B cell (primary cell): ENCODE results near the gene MPI. TPM values are rescaled to one million over a fixed set of nuclear protein-coding genes. Genes with fewer than 3 reads are reported as not detected.

Source experiments
- ATAC-seq: fragments of 200-7000 bp; cut with Tn5 transposase; one replicate; pipeline ENCODE4 v1.10.0; 2021; ENCODE audit warnings: low read depth, mild to moderate bottlenecking, moderate number of reproducible peaks, moderate library complexity
- CTCF ChIA-PET: fragments of 350-600 bp; sonication (Branson Sonifier 250); formaldehyde crosslinking; loops from one replicate; lab custom pipeline; 2021; ENCODE audit warnings: antibody characterized with exemption, inconsistent platforms; lab: Charles Lee
- POLR2A ChIA-PET: fragments of 350-600 bp; sonication (Branson Sonifier 250); formaldehyde crosslinking; loops from one replicate; lab custom pipeline; 2021; ENCODE audit warnings: antibody characterized with exemption; lab: Charles Lee
- DNase-seq: peaks from one replicate; pipeline ENCODE4 v3.0.0; 2013
- H2AFZ ChIP-seq: 2 replicates; pipeline ENCODE4 v1.6.1; 2012; ENCODE audit warnings: mild to moderate bottlenecking, low read depth, low read length; ENCODE audit not compliant: insufficient read depth, poor library complexity, severe bottlenecking
- H3K27ac ChIP-seq, 2 donors: 1 replicate in 1 of 2; 2 replicates in 1 of 2; pipeline ENCODE4 v1.5.1; 2012 to 2013; ENCODE audit warnings: low read length in 2 of 2, mild to moderate bottlenecking in 2 of 2, moderate library complexity in 1 of 2
- H3K27me3 ChIP-seq, 4 experiments: fragments of 200-600 bp in 1 of 4; sonication (generic) in 1 of 4; replicated peaks in 1 of 4; 1 replicate in 2 of 4; 2 replicates in 2 of 4; pipeline versions ENCODE4 v1.6.1 to v1.7.0; 2013 to 2016; ENCODE audit warnings: low read length in 3 of 4, mild to moderate bottlenecking in 2 of 4, mixed read lengths in 1 of 4, moderate library complexity in 1 of 4; ENCODE audit not compliant: insufficient read depth in 4 of 4, control insufficient read depth in 3 of 4; ENCODE audit errors: control extremely low read depth in 1 of 4
- H3K36me3 ChIP-seq, 2 experiments: replicated peaks in 1 of 2; 1 replicate in 1 of 2; 2 replicates in 1 of 2; pipeline versions ENCODE4 v1.6.1 to v1.7.1; 2013; ENCODE audit warnings: low read length in 1 of 2; ENCODE audit not compliant: insufficient read depth in 2 of 2, control insufficient read depth in 1 of 2; ENCODE audit errors: control extremely low read depth in 1 of 2, extremely low read depth in 1 of 2
- H3K4me1 ChIP-seq, 2 donors: fragments of 200-600 bp in 1 of 2; sonication (generic) in 1 of 2; 1 replicate in 1 of 2; 2 replicates in 1 of 2; pipeline versions ENCODE4 v1.5.1 to v1.6.1; 2013 to 2017; ENCODE audit warnings: low read length in 2 of 2; ENCODE audit not compliant: control insufficient read depth in 2 of 2, insufficient read depth in 2 of 2
- H3K4me2 ChIP-seq: replicated peaks from 2 replicates; pipeline ENCODE3; 2012; ENCODE audit warnings: mild to moderate bottlenecking, low read depth, low read length; ENCODE audit not compliant: poor library complexity, severe bottlenecking
- H3K4me3 ChIP-seq, 5 experiments: fragments of 200-600 bp in 1 of 5; sonication (generic) in 1 of 5; 1 replicate in 3 of 5; 2 replicates in 2 of 5; pipeline versions ENCODE4 v1.5.1 to v1.7.0; 2011 to 2016; ENCODE audit warnings: low read length in 4 of 5, mild to moderate bottlenecking in 4 of 5, low read depth in 2 of 5, control low read depth in 1 of 5, moderate library complexity in 1 of 5; ENCODE audit not compliant: insufficient read depth in 1 of 5; ENCODE audit errors: control extremely low read depth in 1 of 5, extremely low read depth in 1 of 5
- H3K79me2 ChIP-seq: fragments of 200-600 bp; sonication (generic); one replicate; pipeline ENCODE4 v1.6.0; 2016; ENCODE audit warnings: low read length; ENCODE audit not compliant: control insufficient read depth, insufficient read depth
- H3K9ac ChIP-seq: fragments of 200-600 bp; sonication (generic); 2 replicates; pipeline ENCODE4 v1.6.1; 2017; ENCODE audit warnings: mild to moderate bottlenecking, low read length, moderate library complexity
- H3K9me3 ChIP-seq, 3 donors: one replicate each; pipeline versions ENCODE4 v1.6.1 to v1.7.1; 2013; ENCODE audit warnings: low read length in 2 of 3; ENCODE audit not compliant: control insufficient read depth in 2 of 3, insufficient read depth in 1 of 3; ENCODE audit errors: control extremely low read depth in 1 of 3
- H4K20me1 ChIP-seq: 2 replicates; pipeline ENCODE4 v1.6.0; 2012; ENCODE audit warnings: mild to moderate bottlenecking, low read length; ENCODE audit not compliant: insufficient read depth, control insufficient read depth, poor library complexity, severe bottlenecking
- H3K27ac Mint-ChIP-seq: one replicate; pipeline ENCODE4 v1.8.0; 2021; ENCODE audit warnings: mixed read lengths
- H3K27me3 Mint-ChIP-seq: one replicate; pipeline ENCODE4 v1.8.0; 2021; ENCODE audit warnings: mixed read lengths
- H3K4me1 Mint-ChIP-seq: one replicate; pipeline ENCODE4 v1.8.0; 2021; ENCODE audit warnings: mixed read lengths
- H3K4me3 Mint-ChIP-seq: one replicate; pipeline ENCODE4 v1.8.0; 2021; ENCODE audit warnings: mixed read lengths
- H3K9me3 Mint-ChIP-seq: one replicate; pipeline ENCODE4 v1.8.0; 2022; ENCODE audit warnings: mixed read lengths; ENCODE audit not compliant: insufficient read depth
- EZH2 ChIP-seq: IDR thresholded peaks from 2 replicates; pipeline ENCODE4 v1.6.1; 2012; ENCODE audit warnings: borderline replicate concordance, low read depth, mild to moderate bottlenecking, moderate library complexity, low read length; ENCODE audit not compliant: insufficient read depth, poor library complexity, severe bottlenecking
- WGBS: methylation state at CpG from one replicate; pipeline ENCODE4 v1.1.5; 2013; ENCODE audit warnings: missing lambda C conversion rate; ENCODE audit not compliant: insufficient coverage; 5-methylcytosine and 5-hydroxymethylcytosine counted together
- intact Hi-C: fragments of 100-400 bp; cut with micrococcal nuclease; formaldehyde crosslinking; loops from one replicate; pipeline ENCODE4 v1.10.0; 2022
- polyA plus RNA-seq: library from polyadenylated mRNA; depleted of rRNA; stranded (reverse); fragments of >200 nt; gene quantifications from 2 replicates; pipeline ENCODE4 v1.2.3, GENCODE V29; 2012
- total RNA-seq, 2 donors: library from RNA; stranded (reverse); fragments of 120-200 nt in 1 of 2; gene quantifications; 1 replicate in 1 of 2; 2 replicates in 1 of 2; pipeline versions ENCODE4 v1.2.3 to v1.2.4, GENCODE V29; 2013 to 2022
- TF ChIP-seq, protein P1 (sequence below): fragments of 200-600 bp; IDR thresholded peaks from one replicate; pipeline ENCODE4 v1.8.0; 2022; ENCODE audit warnings: antibody characterized with exemption, mild to moderate bottlenecking

The MPI gene
- total and polyA plus RNA-seq, 2 donors (not counting 1 experiment from before 2014, with no cell fraction given), result 37.2 to 59.8 TPM

DNA sequence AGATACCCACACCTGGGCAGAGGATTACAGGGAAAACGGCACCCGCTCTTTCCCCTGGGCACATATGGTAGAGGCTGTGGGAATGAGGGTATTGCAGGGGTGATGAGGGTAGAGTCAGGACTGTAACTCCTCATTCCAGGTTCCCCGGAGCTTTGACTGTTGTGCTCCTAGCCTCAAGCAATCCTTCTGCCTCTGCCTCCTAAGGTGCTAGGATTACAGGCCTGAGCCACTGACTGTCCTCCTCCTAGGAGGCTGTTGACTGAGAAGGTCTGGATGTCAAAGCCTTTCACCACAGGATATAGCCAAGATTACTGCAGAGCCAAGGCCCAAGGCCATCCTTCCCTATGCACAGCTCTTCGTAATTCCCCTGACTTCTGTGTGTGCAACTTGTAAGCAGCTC, 1.1 kb upstream of the MPI start:
- peaks cover 16% of the 10 kb centered on the region for H3K79me2 ChIP-seq
- ChIA-PET POLR2A (interaction anchor here (0.5 to 2.1 kb wide), 3 partner anchors 18 to 334 kb away, joined by 3 to 8 read pairs (median 3); partner anchors contain the start of gene FAM219B), CTCF (interaction anchor here (1.0 to 2.9 kb wide), 3 partner anchors 13 to 254 kb away, joined by 3 to 12 read pairs (median 4); no protein-coding TSS in a partner anchor)
- Mint-ChIP-seq H3K27me3 (no peaks in the 10 kb centered on the region), H3K9me3 (no peaks in the 10 kb centered on the region), H3K27ac (no peak overlapping the region), H3K4me3 (peak overlapping the region; percentile 93), H3K4me1 (peaks cover 39% of the 10 kb centered on the region)
- no peak overlapping the region for H3K9ac ChIP-seq
- no peak overlapping the region for H3K4me2 ChIP-seq
- TF ChIP-seq EZH2, result no peak
- TF ChIP-seq, protein P1, sequence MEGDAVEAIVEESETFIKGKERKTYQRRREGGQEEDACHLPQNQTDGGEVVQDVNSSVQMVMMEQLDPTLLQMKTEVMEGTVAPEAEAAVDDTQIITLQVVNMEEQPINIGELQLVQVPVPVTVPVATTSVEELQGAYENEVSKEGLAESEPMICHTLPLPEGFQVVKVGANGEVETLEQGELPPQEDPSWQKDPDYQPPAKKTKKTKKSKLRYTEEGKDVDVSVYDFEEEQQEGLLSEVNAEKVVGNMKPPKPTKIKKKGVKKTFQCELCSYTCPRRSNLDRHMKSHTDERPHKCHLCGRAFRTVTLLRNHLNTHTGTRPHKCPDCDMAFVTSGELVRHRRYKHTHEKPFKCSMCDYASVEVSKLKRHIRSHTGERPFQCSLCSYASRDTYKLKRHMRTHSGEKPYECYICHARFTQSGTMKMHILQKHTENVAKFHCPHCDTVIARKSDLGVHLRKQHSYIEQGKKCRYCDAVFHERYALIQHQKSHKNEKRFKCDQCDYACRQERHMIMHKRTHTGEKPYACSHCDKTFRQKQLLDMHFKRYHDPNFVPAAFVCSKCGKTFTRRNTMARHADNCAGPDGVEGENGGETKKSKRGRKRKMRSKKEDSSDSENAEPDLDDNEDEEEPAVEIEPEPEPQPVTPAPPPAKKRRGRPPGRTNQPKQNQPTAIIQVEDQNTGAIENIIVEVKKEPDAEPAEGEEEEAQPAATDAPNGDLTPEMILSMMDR, result no peak
- ATAC-seq, result no peak
- H4K20me1 ChIP-seq, result no peaks in the 10 kb centered on the region
- no peaks in the 10 kb centered on the region for H3K27me3 ChIP-seq
- no peak for DNase-seq
- WGBS, result 96% methylated on average over 4 of the region's 4 CpGs
- H3K27ac ChIP-seq, result no peak overlapping the region
- H3K9me3 ChIP-seq, result no peaks in the 10 kb centered on the region
- intact Hi-C loops, result loop anchor here (1.0 kb wide), 2 partner anchors 18 to 45 kb away; partner anchors contain the start of genes FAM219B and ULK3
- no peak overlapping the region for H3K4me3 ChIP-seq
- peaks cover 0 to 6% of the 10 kb centered on the region in 2 experiments for H3K36me3 ChIP-seq
- H2AFZ ChIP-seq, result peak overlapping the region; percentile 99
- H3K4me1 ChIP-seq, result peaks cover 26 to 43% of the 10 kb centered on the region in 2 donors

DNA sequence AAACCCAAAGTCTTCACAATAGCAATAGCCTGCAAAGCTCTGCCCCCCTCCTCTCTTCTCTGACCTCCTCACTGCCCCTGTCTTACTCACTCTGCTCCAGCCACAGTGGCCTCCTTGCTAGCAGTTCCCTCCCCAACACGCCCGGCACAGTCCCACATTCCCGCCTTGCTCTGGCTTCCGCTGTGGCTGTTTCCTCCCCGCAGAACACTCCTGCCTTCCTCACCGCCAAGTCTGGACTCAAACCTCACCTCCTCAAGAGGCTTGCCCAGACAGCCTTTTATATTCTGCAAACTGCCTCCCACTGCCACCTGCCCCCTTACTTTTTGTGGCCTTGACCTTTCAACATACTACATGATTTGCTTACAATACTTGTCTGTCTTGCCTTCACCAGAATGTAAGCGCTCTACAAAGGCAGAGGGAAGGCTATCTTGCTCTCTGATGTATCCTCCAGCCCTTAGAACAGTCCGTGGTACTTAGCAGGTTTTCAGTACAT, 406 bp upstream of the MPI start:
- intact Hi-C loops, result loop anchor here (1.0 kb wide), 2 partner anchors 17 to 46 kb away; partner anchors contain the start of genes FAM219B and ULK3
- DNase-seq, result no peak
- H3K4me1 ChIP-seq, result peaks cover 25 to 42% of the 10 kb centered on the region in 2 donors

More for the DNA sequence above, 406 bp upstream of the MPI start:
- TF ChIP-seq, protein P1, result no peak
- TF ChIP-seq EZH2, result no peak
- ChIA-PET CTCF (interaction anchor here (1.0 to 2.9 kb wide), 6 partner anchors 12 to 112 kb away, joined by 3 to 12 read pairs (median 4); partner anchors contain the start of gene ULK3), POLR2A (interaction anchor here (0.5 to 2.1 kb wide), 5 partner anchors 10 to 334 kb away, joined by 3 to 8 read pairs (median 4); partner anchors contain the start of gene FAM219B)
- Histone ChIP-seq H3K4me3 (peak overlapping the region; percentile 53 to 94 (median 87)), H3K9ac (peak overlapping the region; percentile 92), H3K36me3 (peaks cover 0 to 6% of the 10 kb centered on the region in 2 experiments), H2AFZ (peak overlapping the region; percentile 99), H3K27me3 (no peaks in the 10 kb centered on the region), H4K20me1 (no peaks in the 10 kb centered on the region), H3K27ac (peak overlapping the region; percentile 74 to 77), H3K4me2 (peak overlapping the region; percentile 97), H3K79me2 (peaks cover 16% of the 10 kb centered on the region), H3K9me3 (no peaks in the 10 kb centered on the region)
- peak overlapping the region; percentile 74 for H3K27ac Mint-ChIP-seq
- 15% methylated on average over 7 of the region's 8 CpGs for WGBS
- H3K4me1 Mint-ChIP-seq, result peaks cover 39% of the 10 kb centered on the region
- H3K27me3 Mint-ChIP-seq, result no peaks in the 10 kb centered on the region
- peak; percentile 7 for ATAC-seq
- H3K9me3 Mint-ChIP-seq, result no peaks in the 10 kb centered on the region
- peak overlapping the region; percentile 93 for H3K4me3 Mint-ChIP-seq
